Uterus (tissue), 4 donors: Measurements from ENCODE around the gene PGM1. TPM values are rescaled to one million over a fixed set of nuclear protein-coding genes. Genes with fewer than 3 reads are reported as not detected.

ENCODE experiments used
- DNase-seq, 2 donors: peaks; one replicate each; pipeline ENCODE4 v3.0.0-alpha.2; 2019 to 2020
- H3K27ac ChIP-seq, 2 donors: fragments of 200-600 bp; sonication (generic); 1 replicate in 1 of 2; 2 replicates in 1 of 2; pipeline ENCODE4 v1.5.1; 2016 to 2018
- H3K27me3 ChIP-seq, 2 donors: fragments of 200-600 bp; sonication (generic); one replicate each; pipeline ENCODE4 v1.5.1; 2018 to 2019; ENCODE audit warnings: control low read depth in 1 of 2
- H3K36me3 ChIP-seq, 2 donors: fragments of 200-600 bp; sonication (generic); one replicate each; pipeline ENCODE4 v1.5.1; 2019; ENCODE audit warnings: control low read depth in 1 of 2
- H3K4me1 ChIP-seq, 2 donors: fragments of 200-600 bp; sonication (generic); one replicate each; pipeline ENCODE4 v1.5.1; 2018 to 2019; ENCODE audit warnings: control low read depth in 1 of 2
- H3K4me3 ChIP-seq, 2 donors: fragments of 200-600 bp; sonication (generic); 1 replicate in 1 of 2; 2 replicates in 1 of 2; pipeline ENCODE4 v1.5.1; 2018 to 2019; ENCODE audit warnings: mild to moderate bottlenecking in 1 of 2
- H3K9me3 ChIP-seq, 2 donors: fragments of 200-600 bp; sonication (generic); one replicate each; pipeline ENCODE4 v1.5.1; 2019; ENCODE audit warnings: control low read depth in 1 of 2
- POLR2A ChIP-seq, 2 donors: fragments of 450-650 bp; IDR thresholded peaks; one replicate each; pipeline ENCODE4 v1.6.1; 2016; ENCODE audit warnings: antibody characterized with exemption in 2 of 2, mild to moderate bottlenecking in 1 of 2, moderate library complexity in 1 of 2
- intact Hi-C: fragments of 100-400 bp; cut with DNase I; formaldehyde crosslinking; loops from one replicate; pipeline ENCODE4 v1.15.1; 2023; ENCODE audit warnings: low total_unique reads
- total RNA-seq, 4 donors: library from RNA; depleted of rRNA in 3 of 4; stranded (reverse); fragments of >200 nt in 3 of 4; gene quantifications; one replicate each; pipeline versions ENCODE4 v1.1.0 to v1.2.4, GENCODE V29; 2014 to 2023
- TF ChIP-seq, protein P1 (sequence below), 4 experiments: fragments of 200-600 bp in 2 of 4; fragments of 450-650 bp in 2 of 4; sonication (generic) in 2 of 4; IDR thresholded peaks; one replicate each; pipeline ENCODE4 v1.5.1; 2016 to 2019; ENCODE audit warnings: antibody characterized with exemption in 4 of 4, mild to moderate bottlenecking in 2 of 4, moderate library complexity in 1 of 4
- donor health status: DM: yes; HTN: yes; CAD: no.

PGM1 gene
- total RNA-seq, 4 donors from 2014 or later: 17.9 to 75.8 (median 27.8) TPM

DNA sequence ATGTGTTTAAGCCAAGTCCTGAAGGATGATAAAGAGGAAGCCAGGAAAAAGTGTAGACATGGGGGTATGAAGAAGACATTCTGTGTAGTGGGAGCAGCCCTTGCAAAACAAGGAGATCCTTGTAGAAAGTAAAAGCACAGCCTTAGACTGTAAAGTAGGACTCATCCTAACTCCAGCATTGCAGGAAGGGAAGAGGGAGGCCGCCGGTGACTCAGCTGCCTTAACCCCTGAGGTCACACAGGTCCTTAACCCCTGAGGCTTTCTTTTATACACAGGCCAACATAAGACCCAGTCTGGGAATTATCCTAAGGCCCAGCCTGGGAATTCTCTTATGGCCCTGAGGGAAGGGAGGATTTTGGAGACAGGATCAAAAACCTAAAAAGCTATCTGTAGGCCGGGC is 18.0 kb downstream of the PGM1 start:
- no peak for TF ChIP-seq POLR2A (IDR thresholded peaks at IDR 0.05)
- TF ChIP-seq, protein P1, sequence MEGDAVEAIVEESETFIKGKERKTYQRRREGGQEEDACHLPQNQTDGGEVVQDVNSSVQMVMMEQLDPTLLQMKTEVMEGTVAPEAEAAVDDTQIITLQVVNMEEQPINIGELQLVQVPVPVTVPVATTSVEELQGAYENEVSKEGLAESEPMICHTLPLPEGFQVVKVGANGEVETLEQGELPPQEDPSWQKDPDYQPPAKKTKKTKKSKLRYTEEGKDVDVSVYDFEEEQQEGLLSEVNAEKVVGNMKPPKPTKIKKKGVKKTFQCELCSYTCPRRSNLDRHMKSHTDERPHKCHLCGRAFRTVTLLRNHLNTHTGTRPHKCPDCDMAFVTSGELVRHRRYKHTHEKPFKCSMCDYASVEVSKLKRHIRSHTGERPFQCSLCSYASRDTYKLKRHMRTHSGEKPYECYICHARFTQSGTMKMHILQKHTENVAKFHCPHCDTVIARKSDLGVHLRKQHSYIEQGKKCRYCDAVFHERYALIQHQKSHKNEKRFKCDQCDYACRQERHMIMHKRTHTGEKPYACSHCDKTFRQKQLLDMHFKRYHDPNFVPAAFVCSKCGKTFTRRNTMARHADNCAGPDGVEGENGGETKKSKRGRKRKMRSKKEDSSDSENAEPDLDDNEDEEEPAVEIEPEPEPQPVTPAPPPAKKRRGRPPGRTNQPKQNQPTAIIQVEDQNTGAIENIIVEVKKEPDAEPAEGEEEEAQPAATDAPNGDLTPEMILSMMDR (IDR thresholded peaks at IDR 0.05): no peak
- H3K27ac ChIP-seq: no peak overlapping the region
- peaks cover 0 to 4% of the 10 kb centered on the region in 2 donors for H3K4me1 ChIP-seq
- no peaks in the 10 kb centered on the region for H3K36me3 ChIP-seq
- H3K9me3 ChIP-seq: no peaks in the 10 kb centered on the region
- intact Hi-C loops: no loop called here
- no peaks in the 10 kb centered on the region for H3K27me3 ChIP-seq
- DNase-seq: no peak
- H3K4me3 ChIP-seq: no peak overlapping the region

DNA sequence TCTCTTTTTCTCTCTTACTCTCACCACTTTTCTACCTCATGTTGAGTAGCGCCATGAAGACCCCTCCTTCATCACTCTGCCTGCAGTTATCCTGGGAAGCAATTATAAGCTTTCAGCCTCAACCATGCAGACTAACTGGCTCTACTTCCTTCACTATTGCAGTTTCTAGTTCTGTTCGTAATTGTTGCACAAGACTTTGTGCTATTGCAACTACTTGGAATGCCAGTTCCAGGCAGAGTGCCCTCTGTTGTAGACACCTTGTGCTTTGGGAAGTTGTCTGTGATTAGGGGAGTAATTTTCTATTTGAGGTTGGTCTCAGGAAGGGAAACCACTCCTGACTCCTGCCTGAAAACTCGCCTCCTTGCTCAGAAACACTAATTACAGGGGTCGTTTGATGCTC is 19.4 kb downstream of the PGM1 start:
- H3K4me3 ChIP-seq: no peak overlapping the region
- TF ChIP-seq POLR2A (IDR thresholded peaks at IDR 0.05): no peak
- intact Hi-C loops: no loop called here
- H3K36me3 ChIP-seq: no peaks in the 10 kb centered on the region
- H3K27me3 ChIP-seq: no peaks in the 10 kb centered on the region
- peaks cover 0 to 4% of the 10 kb centered on the region in 2 donors for H3K4me1 ChIP-seq
- no peak for DNase-seq
- no peaks in the 10 kb centered on the region for H3K9me3 ChIP-seq
- no peak overlapping the region for H3K27ac ChIP-seq

DNA sequence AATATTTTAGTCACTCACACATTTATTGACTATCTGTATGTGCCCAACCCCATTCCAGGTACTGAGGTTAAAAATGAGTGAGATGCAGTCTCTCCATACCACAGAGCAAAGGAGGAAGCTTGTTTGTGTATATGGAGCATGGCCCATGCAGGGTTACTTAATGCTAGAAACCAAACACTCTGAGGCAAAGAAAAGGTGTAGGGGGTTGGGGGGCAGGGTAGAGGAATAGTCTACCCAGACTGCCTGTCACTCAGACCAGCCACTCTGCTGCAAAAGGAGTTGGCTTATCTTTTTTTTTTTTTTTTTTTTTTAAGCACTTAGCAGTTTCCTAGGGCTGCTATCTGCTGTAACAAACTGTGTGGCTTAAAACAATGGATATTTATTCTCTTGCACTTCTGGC is 19.8 kb downstream of the PGM1 start:
- TF ChIP-seq POLR2A (IDR thresholded peaks at IDR 0.05): no peak
- TF ChIP-seq, protein P1 (IDR thresholded peaks at IDR 0.05): no peak

DNA sequence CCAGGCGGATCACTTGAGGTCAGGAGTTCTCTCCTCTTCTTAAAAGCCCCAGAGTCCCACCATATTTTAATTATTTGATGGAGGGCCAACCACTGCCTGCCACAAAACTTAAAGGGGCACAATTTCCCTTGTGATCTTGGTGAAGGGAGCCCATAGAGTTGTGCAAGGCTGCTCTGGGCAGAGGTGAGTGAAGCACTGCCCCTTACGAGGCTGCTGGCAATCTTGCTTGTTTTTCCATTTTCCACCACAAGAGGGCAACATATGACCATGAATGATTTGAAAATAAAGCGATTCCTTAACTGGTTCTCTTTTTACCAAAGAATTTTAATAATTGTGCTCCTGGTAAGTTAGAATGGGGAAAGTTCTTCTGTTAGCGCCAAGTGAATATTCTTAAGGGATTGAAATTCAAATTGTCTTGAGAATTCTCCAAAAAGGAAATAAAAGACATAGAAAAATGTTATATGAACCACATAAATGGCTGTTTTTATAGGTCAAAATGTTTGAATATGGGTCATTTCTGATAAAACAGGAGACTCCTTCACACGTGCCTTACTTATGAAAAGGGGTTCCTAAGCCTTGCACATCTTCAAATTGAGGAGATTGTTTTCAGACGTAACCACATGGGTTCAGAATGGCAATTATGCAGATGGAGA is 22.7 kb downstream of the PGM1 start:
- H3K4me1 ChIP-seq: peaks cover 0 to 4% of the 10 kb centered on the region in 2 donors
- TF ChIP-seq POLR2A (IDR thresholded peaks at IDR 0.05): no peak
- TF ChIP-seq, protein P1 (IDR thresholded peaks at IDR 0.05): peak; percentile 75 to 83 (median 80)
- intact Hi-C loops: loop anchor here (5.0 kb wide), 2 partner anchors 616 to 631 kb away; no protein-coding TSS in a partner anchor
- H3K9me3 ChIP-seq: no peaks in the 10 kb centered on the region
- H3K27me3 ChIP-seq: no peaks in the 10 kb centered on the region
- DNase-seq: peak; percentile 45 to 67
- no peaks in the 10 kb centered on the region for H3K36me3 ChIP-seq
- H3K27ac ChIP-seq: no peak overlapping the region
- no peak overlapping the region for H3K4me3 ChIP-seq

More for the DNA sequence above, 19.8 kb downstream of the PGM1 start:
- no peak for DNase-seq
- Histone ChIP-seq H3K36me3 (no peaks in the 10 kb centered on the region), H3K4me3 (no peak overlapping the region), H3K9me3 (no peaks in the 10 kb centered on the region), H3K27ac (no peak overlapping the region), H3K27me3 (no peaks in the 10 kb centered on the region), H3K4me1 (peaks cover 0 to 4% of the 10 kb centered on the region in 2 donors)
- intact Hi-C loops: no loop called here

DNA sequence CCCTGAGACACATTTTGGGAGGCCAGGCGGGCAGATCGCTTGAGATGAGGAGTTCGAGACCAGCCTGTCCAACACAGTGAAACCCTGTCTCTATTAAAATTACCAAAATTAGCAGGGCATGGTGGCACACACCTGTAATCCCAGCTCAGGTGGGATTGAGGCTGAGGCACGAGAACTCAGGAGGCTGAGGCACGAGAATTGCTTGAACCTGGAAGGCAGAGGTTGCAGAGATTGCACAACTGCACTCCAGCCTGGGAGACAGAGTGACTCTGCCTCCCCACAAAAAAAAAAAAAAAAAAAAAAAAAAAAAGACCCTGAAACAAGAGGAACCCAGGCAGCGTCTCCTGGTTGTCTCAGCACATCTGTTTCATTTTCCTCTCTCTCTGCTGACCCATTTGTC is 24.2 kb downstream of the PGM1 start:
- Histone ChIP-seq H3K27me3 (no peaks in the 10 kb centered on the region), H3K9me3 (no peaks in the 10 kb centered on the region), H3K4me1 (peaks cover 0 to 4% of the 10 kb centered on the region in 2 donors), H3K36me3 (no peaks in the 10 kb centered on the region), H3K4me3 (no peak overlapping the region), H3K27ac (no peak overlapping the region)
- TF ChIP-seq POLR2A (IDR thresholded peaks at IDR 0.05): no peak
- TF ChIP-seq, protein P1 (IDR thresholded peaks at IDR 0.05): no peak
- DNase-seq: no peak
- intact Hi-C loops: loop anchor here (5.0 kb wide), 2 partner anchors 615 to 630 kb away; no protein-coding TSS in a partner anchor
